HK-2 (cell line): Measurements from ENCODE around the gene SPATA16.
"Not testable (repeated sequence)": the region's sequence is repeated elsewhere in the genome, so short reads cannot be mapped to it uniquely, and the experiment has no call there.

ENCODE experiments used
- DNase-seq: peaks from one replicate; pipeline ENCODE4 v3.0.0-alpha.2; 2018; ENCODE audit not compliant: unreplicated experiment

The SPATA16 gene

GRCh38 chr3:173064631-173065030 lies 76.4 kb downstream of the SPATA16 start:
- DNase-seq = no peak

- no peak for DNase-seq
Observed at GRCh38 chr3:173058229-173058628, 82.8 kb downstream of the SPATA16 start.

DNA sequence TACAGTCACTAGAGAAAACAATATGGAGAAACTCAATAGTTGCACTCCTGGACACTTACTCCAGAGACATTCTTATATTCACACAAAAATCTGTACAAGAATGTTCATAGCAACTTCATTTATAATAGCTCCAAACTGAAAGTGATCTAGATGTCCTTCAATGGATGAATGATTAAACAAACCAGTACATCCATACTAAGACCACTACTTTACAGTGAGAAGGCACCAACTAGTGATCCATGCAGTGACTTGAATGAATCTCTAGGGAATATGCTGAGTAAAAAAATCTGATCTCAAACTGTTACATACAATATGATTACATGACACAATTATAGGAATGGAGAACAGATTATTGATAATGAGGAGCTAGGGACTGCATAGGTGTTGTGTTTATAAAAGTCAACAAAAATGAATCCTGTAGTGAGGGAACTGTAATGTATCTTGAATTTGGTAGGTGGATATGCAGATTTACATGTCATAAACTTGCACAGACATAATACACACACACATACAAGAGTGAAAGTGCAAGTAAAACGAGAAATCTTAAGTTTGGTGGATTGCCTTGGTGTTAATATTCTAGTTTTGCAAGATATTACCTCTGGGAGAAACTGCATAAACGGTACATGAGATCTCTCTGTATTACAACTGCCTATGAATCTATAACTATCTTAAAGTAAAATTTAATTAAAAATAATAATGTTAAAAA lies 85.7 kb downstream of the SPATA16 start:
- no peak for DNase-seq

DNA sequence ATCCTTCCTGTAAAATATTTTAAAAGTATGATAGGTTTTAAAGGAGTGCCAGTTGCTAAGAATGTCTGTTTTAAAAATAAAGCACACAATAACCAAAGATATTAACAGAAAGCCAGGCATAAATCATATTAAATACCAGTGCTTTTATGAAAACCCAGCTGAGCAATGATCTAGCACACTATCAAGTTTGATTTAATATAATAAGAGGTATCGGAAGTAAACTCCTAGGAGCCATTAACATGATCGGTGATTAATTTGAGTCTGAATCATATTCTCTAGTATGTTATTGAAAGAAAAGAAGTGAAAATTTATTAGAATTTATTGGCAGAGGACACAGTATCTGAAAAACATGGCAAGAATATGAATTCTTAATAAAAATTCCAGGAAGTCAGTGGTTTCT lies 91.7 kb downstream of the SPATA16 start:
- DNase-seq = no peak

DNA sequence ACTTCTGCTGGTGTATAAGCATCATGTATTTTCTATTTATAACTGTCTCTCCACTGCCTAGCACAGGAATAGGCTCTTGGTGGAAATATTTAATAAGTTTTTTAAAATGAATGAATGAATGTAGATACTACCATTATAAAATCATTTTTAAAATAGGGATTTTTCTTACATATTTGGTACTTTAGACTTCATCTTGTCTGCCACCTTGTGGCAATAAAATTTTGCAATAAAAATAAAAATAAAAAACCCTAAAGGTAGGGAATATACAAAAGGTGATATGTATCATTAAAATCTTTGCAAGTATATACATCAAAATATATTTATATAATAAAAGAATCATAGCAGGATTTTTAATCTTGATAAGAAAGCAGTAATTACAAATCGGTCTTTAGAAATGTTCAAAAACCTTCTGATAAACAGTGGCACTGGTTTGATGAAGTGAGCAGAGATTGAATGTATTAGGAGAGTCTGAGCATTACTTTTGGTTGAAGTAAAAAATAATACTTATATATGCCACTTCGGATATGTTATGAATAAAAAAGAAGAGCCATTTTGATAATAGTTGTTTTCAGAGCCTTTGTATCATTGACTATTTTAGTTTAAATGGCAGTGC lies 95.2 kb downstream of the SPATA16 start:
- DNase-seq = no peak

DNA sequence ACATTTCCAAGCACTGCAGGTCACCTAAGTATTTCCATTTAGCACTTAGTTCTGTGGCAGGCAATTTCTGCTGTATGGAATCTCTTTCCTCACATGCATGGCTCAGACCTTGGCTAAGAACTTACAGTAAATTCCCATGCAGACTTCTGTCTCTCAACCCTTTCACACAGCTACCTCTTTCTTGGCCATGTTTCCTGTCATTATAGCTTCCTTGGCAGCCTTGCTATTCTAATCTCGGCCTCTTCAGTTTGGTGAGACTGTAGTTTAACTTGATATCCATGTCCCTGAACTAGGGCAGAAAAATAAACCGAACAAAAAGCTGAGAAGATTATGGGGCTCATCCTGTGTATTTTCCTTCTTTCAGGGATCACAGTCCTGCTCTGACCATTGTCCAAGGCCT lies 96.0 kb downstream of the SPATA16 start:
- no peak for DNase-seq

DNA sequence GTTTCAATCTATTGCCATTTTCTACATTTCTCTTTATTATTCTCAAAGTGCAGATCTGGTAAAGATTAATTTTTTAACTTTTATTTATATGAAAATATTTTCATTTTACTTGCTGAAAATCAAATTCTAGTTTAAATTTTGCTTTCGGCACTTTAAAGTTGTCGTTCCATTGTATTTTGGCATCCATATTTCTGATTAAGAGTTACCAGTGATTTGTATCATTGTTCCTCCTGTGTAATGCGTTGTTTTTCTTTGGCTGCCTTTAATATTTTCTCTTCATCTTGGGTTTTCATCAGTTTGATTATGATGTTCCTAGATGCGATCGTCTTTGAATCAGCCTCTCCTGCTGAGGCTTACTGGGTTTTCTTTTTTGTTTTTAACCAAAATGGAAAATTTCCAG lies 97.3 kb downstream of the SPATA16 start:
- no peak for DNase-seq

DNA sequence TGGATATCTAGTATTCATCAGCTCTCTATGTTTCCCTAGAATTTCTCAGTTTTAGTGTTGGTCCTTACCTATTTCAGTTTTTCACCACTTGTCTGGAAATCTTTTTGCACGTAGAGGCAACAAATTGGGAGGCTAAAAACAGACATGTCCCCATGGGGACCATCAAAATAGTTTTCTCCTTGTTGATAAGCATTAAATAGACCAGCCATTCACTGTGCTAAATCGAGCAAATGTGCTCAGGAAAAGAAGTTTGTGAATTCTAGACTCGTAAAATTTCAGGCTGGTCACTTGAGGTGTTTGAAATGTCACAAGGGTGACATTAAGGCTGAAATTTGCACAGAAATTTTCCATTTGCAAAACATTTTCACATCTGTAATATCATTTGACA lies 102.6 kb downstream of the SPATA16 start:
- no peak for DNase-seq

- DNase-seq = no peak
Observed at GRCh38 chr3:173037840-173038483, 103.1 kb downstream of the SPATA16 start.

- DNase-seq = no peak
Observed at GRCh38 chr3:173030273-173030672, 110.8 kb downstream of the SPATA16 start.

- DNase-seq = no peak
Observed at GRCh38 chr3:173028351-173028750, 112.7 kb downstream of the SPATA16 start.

DNA sequence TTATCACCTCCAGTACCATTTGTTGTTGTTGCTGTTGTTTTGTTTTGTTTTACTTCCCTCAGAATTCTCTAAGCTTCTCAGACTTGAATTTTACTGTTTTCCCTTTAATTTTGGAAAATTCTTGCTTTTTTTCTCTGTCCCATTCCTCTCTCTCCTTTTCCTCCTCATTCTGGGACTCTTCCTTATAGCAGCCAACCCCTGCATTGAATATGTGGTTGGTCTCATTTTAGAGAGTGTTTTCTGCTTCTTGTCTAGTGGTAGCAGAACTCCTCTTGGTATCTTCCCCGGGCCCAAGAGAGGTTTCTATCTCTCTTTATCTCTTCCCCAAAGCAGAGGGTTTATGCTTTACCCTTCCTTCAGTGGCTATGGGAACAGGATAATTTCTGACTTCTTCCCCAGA lies 113.6 kb downstream of the SPATA16 start:
- no peak for DNase-seq

- DNase-seq = no peak
Observed at GRCh38 chr3:173025941-173026340, 115.1 kb downstream of the SPATA16 start.

GRCh38 chr3:173021547-173022185 lies 119.4 kb downstream of the SPATA16 start:
- DNase-seq = no peak

DNA sequence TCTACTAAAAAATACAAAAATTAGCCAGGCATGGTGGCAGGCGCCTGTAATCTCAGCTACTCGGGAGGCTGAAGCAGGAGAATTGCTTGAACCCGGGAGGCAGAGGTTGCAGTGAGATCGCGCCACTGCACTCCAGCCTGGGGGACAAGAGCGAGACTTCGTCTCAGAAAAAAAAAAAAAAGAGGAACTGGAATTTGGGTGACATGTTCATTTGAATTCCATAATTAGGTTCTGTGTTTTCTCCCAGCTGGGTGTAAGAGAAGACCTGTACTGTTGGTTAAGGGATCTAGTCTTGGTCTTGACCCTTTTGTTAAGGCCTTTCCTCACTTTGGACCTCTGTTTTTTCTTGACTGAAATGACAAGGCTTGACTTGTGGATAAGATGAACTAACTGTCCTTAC lies 120.9 kb downstream of the SPATA16 start:
- not testable (repeated sequence) for DNase-seq

GRCh38 chr3:173019378-173019777 lies 121.7 kb downstream of the SPATA16 start:
- no peak for DNase-seq

GRCh38 chr3:173018758-173019157 lies 122.3 kb downstream of the SPATA16 start:
- DNase-seq = no peak

GRCh38 chr3:173013219-173013832 lies 127.7 kb downstream of the SPATA16 start:
- DNase-seq = no peak

DNA sequence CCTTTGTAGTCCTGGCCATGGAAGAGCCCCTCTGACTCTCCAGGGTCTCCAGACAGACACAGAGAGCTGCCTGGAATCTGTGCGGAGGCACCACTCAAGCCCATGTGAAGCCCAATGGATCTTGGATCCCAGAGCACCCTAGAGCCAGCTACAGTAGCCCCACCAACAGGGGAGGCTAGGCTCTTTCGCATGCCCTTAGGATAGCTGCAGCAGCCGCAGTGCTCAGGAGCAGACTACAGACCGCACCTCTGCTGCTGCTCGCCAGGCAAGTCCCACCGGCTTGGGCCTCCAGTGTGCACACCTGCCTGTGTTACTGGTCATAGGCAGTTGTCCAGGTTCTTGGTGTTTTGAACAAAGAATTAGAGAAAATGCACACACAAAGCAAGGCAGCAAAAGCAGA lies 131.6 kb downstream of the SPATA16 start:
- DNase-seq = no peak

- no peak for DNase-seq
Observed at GRCh38 chr3:173008978-173009377, 132.1 kb downstream of the SPATA16 start.

GRCh38 chr3:173007079-173007723 lies 133.8 kb downstream of the SPATA16 start:
- DNase-seq = no peak

DNA sequence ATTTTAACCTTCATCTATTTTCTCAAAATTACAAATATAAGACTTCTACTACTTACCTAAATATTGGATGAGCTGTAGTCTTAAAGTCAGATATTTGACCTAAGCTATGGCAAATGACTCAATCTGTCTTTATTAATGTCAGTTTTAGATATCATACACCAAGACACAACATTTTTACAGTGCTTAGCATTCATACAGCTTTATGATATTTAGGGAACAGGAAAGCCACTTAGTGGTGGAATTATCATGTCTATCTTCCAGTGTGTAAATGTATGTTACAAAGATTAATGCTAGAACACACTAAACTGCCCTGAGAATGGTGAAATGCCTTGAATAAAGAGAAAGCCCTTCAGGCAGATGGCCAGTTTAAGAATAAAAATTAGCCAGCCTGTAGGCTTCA lies 135.0 kb downstream of the SPATA16 start:
- no peak for DNase-seq
